ENCODE results near the gene LIMS2.

GRCh38 chr2:127609031-127609751, 66.1 kb downstream of the LIMS2 start:
- no peak for TF ChIP-seq CTCF (IDR thresholded peaks at IDR 0.05)
- no peak for TF ChIP-seq POLR2A (IDR thresholded peaks at IDR 0.05)

Measured in body of pancreas (tissue), 4 donors.